ENCODE data around the gene PPP1R15A.
"Not testable (repeated sequence)": the region's sequence is repeated elsewhere in the genome, so short reads cannot be mapped to it uniquely, and the experiment has no call there.

The PPP1R15A gene

GRCh38 chr19:48915757-48916156 is 43.5 kb downstream of the PPP1R15A start:
- no peak for DNase-seq (ENCODE audit: low read depth)

DNA sequence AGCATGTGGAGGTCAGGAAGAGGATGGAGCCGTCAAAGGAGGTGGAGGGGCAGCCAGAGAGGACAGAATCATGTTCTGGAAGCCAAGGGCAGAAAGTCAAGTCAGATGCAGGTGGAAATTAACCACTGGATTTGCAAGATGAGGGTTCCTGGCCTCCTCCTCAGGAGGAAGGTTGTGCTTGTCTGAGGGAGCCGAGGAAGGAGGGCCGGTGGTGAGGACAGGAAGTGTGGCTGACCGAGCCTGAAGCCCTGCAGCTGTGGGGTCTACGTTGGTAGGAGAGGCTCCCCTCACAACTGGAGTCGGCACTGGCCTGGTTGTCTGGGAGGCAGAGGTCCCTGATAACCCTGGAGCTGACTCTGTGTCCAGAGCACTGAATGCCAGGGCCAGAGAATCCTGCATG is 45.9 kb downstream of the PPP1R15A start:
- DNase-seq (ENCODE audit: low read depth) = no peak

DNA sequence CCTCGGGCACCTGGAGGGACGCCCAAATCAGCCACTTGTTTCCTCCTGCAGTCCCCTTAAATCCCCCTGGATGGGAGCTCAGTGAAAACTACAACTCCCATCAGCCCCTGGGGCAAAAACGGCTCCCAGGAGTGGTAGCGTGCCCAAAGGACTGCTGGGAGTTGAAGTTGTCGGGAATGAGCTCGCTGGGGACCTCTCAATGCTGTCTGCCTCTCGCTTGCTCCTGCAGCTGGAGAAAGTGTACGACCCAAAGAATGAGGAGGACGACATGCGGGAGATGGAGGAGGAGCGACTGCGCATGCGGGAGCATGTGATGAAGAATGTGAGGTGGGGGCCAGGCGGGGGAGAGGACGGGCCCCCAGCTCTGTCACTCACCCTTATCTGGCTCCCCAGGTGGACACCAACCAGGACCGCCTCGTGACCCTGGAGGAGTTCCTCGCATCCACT is 46.6 kb downstream of the PPP1R15A start:
- no peak for DNase-seq (ENCODE audit: low read depth)

- DNase-seq (ENCODE audit: low read depth) = not testable (repeated sequence)
Measured at GRCh38 chr19:48919271-48919670, 47.0 kb downstream of the PPP1R15A start.

DNA sequence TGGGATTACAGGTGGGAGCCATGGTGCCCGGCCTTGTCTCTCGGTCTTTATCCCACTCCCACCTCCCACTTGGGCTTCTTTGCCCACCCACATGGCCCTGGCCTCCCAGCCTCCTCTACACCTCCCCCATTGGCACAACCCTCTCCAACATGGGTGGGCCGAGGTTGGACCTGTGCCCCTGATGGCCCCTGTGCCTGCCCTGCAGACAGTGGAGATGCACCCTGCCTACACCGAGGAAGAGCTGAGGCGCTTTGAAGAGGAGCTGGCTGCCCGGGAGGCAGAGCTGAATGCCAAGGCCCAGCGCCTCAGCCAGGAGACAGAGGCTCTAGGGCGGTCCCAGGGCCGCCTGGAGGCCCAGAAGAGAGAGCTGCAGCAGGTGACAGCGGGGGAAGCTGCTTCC is 48.7 kb downstream of the PPP1R15A start:
- DNase-seq (ENCODE audit: low read depth) = no peak

DNA sequence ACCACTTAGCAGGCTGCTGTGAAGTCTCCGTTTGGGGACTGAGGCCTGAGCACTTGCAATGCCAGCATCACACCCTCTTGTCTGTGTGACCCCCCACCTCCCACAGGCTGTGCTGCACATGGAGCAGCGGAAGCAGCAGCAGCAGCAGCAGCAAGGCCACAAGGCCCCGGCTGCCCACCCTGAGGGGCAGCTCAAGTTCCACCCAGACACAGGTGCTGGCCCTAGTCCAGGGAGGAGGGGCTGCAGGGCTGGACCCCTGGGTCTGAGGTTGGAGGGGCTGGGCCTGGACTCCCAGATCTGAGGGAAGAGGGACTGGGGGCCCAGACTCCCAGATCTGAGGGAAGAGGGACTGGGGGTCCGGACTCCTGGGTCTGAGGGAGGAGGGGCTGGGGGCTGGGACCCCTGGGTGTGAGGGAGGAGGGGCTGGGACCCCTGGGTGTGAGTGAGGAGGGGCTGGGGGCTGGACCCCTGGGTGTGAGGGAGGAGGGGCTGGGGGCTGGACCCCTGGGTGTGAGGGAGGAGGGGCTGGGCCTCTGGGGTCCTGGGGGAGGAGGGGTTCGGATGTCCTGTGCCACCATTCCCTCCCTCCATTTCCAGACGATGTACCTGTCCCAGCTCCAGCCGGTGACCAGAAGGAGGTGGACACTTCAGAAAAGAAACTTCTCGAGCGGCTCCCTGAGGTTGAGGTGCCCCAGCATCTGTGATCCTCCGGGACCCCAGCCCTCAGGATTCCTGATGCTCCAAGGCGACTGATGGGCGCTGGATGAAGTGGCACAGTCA is 49.7 kb downstream of the PPP1R15A start:
- DNase-seq (ENCODE audit: low read depth) = no peak

DNA sequence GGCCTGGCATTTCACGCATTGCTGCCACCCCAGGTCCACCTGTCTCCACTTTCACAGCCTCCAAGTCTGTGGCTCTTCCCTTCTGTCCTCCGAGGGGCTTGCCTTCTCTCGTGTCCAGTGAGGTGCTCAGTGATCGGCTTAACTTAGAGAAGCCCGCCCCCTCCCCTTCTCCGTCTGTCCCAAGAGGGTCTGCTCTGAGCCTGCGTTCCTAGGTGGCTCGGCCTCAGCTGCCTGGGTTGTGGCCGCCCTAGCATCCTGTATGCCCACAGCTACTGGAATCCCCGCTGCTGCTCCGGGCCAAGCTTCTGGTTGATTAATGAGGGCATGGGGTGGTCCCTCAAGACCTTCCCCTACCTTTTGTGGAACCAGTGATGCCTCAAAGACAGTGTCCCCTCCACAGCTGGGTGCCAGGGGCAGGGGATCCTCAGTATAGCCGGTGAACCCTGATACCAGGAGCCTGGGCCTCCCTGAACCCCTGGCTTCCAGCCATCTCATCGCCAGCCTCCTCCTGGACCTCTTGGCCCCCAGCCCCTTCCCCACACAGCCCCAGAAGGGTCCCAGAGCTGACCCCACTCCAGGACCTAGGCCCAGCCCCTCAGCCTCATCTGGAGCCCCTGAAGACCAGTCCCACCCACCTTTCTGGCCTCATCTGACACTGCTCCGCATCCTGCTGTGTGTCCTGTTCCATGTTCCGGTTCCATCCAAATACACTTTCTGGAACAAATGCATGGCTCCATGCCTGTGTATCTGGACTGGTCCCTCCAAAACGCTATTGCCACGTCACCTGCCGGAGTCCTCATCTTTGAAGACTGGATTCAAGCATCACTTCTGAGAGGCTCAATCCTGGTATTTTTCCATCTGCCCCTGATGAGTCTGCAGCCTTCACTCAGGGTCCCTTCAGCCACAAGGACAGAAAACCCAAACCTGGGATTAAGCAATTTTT is 50.6 kb downstream of the PPP1R15A start:
- no peak for DNase-seq (ENCODE audit: low read depth)

- peak; percentile 32 for DNase-seq (ENCODE audit: low read depth)
Measured at GRCh38 chr19:48925240-48925843, 53.1 kb downstream of the PPP1R15A start.

Data from fibroblast of gingiva (primary cell).